ENCODE data around the gene THSD7A. TPM values are rescaled to one million over a fixed set of nuclear protein-coding genes. Genes with fewer than 3 reads are reported as not detected.

THSD7A gene
- total and polyA plus RNA-seq, 10 of the 15 experiments (the other 5 are each of a cell fraction or from before 2014, with no cell fraction given) = 0.03 to 0.09 (median 0.03) TPM; not detected in 7

DNA sequence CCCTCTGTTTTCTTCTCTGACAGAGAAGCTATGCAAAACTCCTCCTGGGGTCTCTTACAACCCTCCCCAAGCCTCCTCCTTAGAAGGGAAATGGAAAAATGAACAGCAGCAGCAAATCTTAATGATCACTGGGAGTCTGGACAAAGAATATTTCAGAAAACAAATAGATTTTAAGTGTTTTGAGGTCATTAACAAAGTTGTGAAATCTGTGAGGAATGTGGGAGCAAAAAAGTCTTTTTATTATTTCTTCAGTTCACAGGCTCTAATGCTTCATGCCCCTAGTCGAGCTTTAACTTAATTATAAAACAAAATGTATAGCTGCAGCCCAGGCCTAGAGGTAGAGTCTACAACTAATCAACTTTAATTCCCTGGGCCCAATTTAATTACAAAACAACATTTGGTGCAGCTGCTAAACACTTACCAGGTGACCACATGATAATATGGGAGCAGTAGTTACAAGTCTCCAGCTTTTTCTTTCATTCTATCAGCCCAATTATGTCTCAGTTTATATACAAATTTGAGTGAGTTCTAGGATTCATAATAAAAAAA is 293.2 kb downstream of the THSD7A start:
- H2AFZ ChIP-seq (ENCODE audit: control insufficient read depth, low read depth, low read length) = no peak overlapping the region

More for the DNA sequence above, 293.2 kb downstream of the THSD7A start:
- ATAC-seq (no peak), DNase-seq (ENCODE audit: low read depth, low spot score) (no peak), FAIRE-seq (no peak)
- no peaks in the 10 kb centered on the region for H3K9me3 ChIP-seq (replicated peaks; ENCODE audit: control insufficient read depth, insufficient read depth, low read length)
- TF ChIP-seq FOS (IDR thresholded peaks at IDR 0.05; ENCODE audit: borderline replicate concordance, extremely low read depth, insufficient read length) (no peak), MYC (IDR thresholded peaks at IDR 0.05; ENCODE audit: insufficient read depth, insufficient read length, insufficient replicate concordance, low read length, severe bottlenecking) (no peak)
- TF ChIP-seq, protein P1, sequence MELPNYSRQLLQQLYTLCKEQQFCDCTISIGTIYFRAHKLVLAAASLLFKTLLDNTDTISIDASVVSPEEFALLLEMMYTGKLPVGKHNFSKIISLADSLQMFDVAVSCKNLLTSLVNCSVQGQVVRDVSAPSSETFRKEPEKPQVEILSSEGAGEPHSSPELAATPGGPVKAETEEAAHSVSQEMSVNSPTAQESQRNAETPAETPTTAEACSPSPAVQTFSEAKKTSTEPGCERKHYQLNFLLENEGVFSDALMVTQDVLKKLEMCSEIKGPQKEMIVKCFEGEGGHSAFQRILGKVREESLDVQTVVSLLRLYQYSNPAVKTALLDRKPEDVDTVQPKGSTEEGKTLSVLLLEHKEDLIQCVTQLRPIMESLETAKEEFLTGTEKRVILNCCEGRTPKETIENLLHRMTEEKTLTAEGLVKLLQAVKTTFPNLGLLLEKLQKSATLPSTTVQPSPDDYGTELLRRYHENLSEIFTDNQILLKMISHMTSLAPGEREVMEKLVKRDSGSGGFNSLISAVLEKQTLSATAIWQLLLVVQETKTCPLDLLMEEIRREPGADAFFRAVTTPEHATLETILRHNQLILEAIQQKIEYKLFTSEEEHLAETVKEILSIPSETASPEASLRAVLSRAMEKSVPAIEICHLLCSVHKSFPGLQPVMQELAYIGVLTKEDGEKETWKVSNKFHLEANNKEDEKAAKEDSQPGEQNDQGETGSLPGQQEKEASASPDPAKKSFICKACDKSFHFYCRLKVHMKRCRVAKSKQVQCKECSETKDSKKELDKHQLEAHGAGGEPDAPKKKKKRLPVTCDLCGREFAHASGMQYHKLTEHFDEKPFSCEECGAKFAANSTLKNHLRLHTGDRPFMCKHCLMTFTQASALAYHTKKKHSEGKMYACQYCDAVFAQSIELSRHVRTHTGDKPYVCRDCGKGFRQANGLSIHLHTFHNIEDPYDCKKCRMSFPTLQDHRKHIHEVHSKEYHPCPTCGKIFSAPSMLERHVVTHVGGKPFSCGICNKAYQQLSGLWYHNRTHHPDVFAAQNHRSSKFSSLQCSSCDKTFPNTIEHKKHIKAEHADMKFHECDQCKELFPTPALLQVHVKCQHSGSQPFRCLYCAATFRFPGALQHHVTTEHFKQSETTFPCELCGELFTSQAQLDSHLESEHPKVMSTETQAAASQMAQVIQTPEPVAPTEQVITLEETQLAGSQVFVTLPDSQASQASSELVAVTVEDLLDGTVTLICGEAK (IDR thresholded peaks at IDR 0.05; ENCODE audit: borderline replicate concordance) = no peak
- no peak overlapping the region for H3K4me3 ChIP-seq
- ChIA-PET POLR2A (no interaction called here), CTCF (no interaction called here), RAD21 (ENCODE audit: unreplicated experiment) (no interaction called here), SMC1A (ENCODE audit: uncharacterized antibody, unreplicated experiment) (interaction anchor here (1.2 to 1.4 kb wide), 2 partner anchors 8 to 13 kb away, joined by 3 to 5 read pairs; no protein-coding TSS in a partner anchor)
- 0% methylated on average over 1 of the region's 1 CpG for WGBS (ENCODE audit: insufficient coverage, insufficient replicate concordance, low lambda C conversion rate, missing lambda C conversion rate)
- in situ Hi-C loops (cut with MboI) (no loop called here), intact Hi-C loops (cut with micrococcal nuclease; ENCODE audit: unreplicated experiment) (no loop called here)
- H3K4me2 ChIP-seq (ENCODE audit: control insufficient read depth, insufficient read depth) = no peak overlapping the region
- no peaks in the 10 kb centered on the region for H3K36me3 ChIP-seq (ENCODE audit: control insufficient read depth in 2 of 2, insufficient read depth in 2 of 2, low read length in 1 of 2)
- H3K79me2 ChIP-seq (ENCODE audit: control insufficient read depth, insufficient read depth, low read length) = no peaks in the 10 kb centered on the region
- H3K9ac ChIP-seq (ENCODE audit: control insufficient read depth, insufficient read depth, low read length) = no peak overlapping the region
- no TSS peak for BruUV-seq (replicated peaks)
- no peak overlapping the region for H3K27ac ChIP-seq (ENCODE audit: control insufficient read depth, insufficient read depth)
- no peaks in the 10 kb centered on the region for H3K27me3 ChIP-seq (replicated peaks in 1 of 2; ENCODE audit: control insufficient read depth in 2 of 2, insufficient read depth in 2 of 2, low read length in 1 of 2)
- no peaks in the 10 kb centered on the region for H3K4me1 ChIP-seq (ENCODE audit: control insufficient read depth, insufficient read depth, low read length)
- no peaks in the 10 kb centered on the region for H4K20me1 ChIP-seq (ENCODE audit: control insufficient read depth, insufficient read depth)
